ENCODE measurements around the gene SLC2A13.
"Not testable (repeated sequence)": the region's sequence is repeated elsewhere in the genome, so short reads cannot be mapped to it uniquely, and the experiment has no call there.

The SLC2A13 gene

DNA sequence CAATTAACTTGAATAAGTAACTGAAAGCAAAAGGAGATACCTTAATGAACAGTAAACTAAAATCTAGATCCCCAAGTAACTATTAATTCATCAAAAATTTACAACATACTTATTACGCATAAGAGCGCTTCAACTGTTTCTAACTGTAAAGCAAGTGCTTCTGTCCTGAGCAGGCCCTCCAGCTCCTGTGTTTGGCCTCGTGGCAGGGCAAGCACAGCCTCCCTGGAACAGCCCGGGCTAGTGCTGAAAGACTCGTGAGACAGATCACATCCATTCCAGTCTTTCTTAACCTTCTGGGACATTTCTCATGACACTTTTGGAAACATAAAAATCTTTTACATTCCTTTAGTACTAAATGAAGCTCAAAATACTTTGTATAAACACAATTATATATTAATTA lies 307.5 kb downstream of the SLC2A13 start:
- DNase-seq = no peak

DNA sequence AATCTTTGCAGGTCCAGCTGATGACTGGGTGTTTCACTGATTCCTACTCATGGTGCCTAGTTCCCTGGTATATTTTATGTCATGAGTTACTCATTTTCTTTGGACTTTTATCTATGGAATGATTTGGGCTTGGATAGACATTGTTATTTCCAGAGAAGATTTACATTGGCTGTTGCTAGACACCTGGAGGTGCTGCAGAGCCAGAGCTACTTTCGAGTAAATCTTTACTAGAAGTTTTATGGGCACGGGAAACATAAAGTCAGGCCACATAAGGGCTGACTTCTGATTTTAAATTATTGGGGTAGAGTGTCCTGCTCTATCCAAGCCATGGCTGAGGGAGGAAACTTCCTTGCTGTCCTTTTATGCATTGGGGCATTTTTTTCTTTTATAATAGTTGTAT lies 310.4 kb downstream of the SLC2A13 start:
- DNase-seq = no peak

DNA sequence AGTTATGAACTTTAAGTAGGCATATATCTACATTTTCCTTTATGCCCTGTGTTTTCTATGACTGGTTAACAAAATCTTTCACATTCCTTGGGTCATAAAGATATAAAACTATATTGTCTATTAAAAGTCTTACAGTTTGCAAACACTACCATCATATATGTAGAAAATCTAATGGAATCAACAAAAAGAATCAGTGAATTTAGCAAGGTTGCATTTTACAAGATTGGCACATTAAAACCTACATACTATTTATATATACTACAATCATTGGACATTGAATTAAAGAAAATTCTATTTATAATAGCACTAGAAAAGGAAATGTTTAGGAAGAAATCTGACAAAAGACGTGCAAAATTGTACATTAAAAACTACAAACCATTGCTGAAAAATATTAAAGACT lies 312.9 kb downstream of the SLC2A13 start:
- DNase-seq = no peak

DNA sequence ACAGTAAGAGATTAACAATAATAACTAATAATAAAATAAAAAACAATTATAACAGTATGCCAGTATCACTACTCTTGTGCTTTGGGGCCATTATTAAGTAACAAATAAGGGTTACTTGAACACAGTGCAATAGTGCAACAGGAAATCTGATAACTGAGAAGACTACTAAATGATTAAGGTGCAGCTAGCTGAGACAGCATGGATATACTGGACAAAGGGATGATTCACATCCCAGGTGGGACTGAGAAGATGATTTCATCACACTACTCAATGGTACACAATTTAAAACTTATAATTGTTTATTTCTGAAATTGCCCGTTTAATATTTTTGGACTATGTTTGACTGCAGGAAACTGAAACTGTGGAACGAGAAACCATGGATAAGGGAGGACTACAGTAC lies 317.6 kb downstream of the SLC2A13 start:
- DNase-seq = no peak

DNA sequence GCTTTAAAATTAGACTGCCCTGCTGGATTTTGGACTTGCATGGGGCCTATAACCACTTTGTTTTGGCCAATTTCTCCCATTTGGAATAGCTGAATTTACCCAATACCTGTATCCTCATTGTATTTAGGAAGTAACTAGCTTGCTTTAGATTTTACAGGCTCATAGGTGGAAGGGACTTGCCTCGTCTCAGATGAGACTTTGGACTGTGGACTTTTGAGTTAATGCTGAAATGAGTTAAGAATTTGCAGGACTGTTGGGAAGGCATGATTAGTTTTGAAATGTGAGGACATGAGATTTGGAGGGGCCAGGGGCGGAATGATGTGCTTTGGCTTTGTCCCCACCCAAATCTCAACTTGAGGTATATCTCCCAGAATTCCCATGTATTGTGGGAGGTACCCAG lies 320.1 kb downstream of the SLC2A13 start:
- not testable (repeated sequence) for DNase-seq

DNA sequence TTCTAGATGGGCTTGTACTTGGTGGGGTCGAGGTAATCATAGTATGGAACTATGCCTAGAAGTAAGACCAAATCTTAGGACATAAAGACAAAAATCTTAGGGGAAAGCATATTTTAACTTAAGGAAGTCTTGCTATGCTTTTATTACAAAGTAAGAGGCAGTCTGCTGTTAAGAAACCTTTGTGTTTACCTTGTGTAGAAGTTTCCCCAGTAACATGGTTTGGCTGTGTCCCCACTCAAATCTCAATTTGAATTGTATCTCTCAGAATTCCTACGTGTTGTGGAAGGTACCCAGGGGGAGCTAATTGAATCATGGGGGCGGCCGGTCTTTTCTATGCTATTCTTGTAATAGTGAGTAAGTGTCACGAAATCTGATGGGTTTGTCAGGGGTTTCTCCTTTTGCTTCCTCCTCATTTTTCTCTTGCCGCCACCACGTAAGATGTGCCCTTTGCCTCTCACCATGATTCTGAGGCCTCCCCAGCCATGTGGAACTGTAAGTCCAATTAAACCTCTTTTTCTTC lies 323.8 kb downstream of the SLC2A13 start:
- no peak for DNase-seq

DNA sequence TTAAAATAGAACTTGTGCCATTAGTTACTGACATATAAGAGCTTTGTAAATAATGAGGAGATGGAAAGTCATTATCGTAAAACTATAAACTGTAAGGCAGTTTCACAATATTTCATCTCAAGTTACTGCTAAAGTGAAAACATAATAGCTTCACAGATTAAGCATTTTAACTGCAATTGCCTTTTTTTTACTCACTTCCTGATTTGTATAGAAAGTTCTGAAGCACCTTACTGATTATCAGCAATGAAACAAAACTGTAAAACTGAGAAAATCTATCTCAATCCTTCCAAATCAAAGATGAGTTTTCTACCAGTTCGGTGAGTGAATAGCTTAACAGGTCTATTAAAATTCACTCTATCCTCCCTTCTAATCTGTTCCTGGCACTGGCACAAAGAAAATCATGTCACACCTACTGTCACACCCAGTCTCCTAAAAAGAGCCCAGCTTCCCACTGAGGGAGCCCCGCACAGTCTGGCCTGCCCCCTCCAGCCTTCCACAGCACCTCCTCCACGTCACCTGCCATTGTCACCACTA lies 324.9 kb downstream of the SLC2A13 start:
- no peak for DNase-seq

DNA sequence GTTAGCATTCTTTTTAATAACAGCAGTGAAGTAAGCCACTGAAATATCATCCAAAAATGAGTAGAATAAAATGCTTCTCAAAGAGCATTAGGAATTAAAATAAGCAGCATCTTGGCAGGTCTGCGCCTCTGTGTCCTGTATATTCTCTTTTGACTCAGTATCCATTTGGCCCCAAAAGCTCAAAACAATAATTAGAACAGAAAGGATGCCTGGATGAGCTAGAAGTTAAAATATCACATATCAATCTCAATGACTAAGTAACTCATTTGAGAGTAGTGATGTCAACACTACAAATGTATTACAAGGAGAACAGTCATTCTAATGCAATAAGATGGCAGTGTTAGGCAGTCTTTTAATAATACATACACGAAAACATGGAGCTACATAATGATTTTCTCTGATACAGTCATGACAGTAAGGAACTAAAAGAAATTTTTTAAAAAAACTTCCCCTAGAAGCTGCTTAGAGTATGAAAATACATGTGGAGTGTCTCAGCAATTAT lies 325.4 kb downstream of the SLC2A13 start:
- DNase-seq = no peak

DNA sequence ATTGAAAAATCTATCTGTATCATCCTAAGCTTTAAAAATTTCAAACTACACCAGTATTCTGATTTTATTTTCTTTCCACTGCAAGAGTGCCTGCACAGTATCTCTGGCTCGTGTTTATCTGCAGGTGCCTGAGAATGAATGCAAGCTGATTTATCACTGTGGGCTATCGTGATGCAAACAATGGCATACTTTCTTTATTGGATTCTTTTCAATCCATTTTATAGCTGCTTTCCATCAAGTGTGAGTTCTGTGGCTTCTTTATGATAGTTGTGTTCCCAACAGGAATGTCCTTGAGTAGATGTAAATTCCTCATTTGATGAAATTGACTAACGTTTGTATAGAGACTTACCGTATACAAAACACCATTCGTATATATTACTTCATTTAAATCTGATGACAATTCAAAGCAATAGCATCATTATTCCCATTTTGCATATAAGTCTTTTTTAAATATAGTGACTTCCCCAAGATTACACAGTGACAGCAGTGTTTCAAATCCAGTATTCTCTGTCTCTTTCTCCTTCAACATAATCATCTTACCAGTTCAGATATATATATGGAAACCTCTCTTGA lies 326.0 kb downstream of the SLC2A13 start:
- DNase-seq = no peak

DNA sequence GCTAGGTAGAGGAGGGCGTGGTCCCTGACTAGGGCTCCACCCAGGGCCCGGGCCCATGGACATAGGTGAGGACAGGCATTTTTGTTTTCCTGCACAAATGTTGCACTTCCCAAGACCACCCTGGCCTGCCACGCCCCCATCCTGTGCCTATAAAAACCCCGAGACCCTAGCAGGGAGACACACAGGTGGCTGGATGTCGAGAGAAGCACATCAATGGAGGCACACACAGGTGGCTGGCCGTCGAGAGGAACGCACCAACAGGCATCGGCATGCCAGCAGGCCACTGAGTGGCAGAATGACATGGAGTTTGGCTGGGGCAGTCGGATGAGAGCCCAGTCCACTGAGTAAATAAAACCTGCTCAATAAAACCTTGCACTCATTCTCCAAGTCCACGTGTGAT lies 328.4 kb downstream of the SLC2A13 start:
- DNase-seq = no peak

DNA sequence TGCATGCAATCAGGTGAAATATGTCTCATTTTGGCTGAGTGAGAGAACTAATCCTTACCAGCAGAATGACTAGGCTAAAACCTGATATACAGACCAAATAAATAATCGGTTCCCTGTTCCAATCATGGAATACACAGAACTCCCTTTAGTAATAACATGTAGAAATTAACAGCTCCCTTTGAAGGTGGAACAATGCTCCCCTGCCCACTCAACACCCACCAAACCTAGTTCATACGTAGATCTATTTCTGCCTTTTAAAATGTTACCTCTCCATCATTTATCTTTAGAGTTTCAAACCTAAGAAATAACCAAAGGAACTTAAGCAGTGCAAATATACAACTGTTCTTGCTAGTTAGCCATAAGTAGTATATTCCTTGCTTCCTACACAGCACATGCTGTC lies 332.6 kb downstream of the SLC2A13 start:
- DNase-seq = no peak

DNA sequence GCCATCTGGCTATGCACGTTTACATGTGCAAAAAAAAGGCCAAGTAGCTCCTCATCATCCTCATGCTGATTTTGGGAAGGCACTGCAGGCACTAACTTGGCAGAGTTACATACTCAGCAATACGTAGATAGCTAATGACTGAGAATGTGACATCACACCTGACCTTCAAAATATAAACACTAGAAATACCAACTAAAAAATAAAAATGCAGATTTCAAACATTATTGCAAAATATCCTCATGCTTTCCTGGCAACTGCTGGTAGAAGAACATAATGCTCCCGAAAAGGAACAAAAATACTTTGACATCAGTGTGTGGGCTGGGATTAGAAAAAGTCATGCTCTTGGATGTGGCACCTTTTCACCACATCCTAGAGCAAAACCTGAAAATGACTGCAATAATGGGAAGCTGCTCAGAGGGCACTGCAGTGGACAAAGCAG lies 333.0 kb downstream of the SLC2A13 start:
- no peak for DNase-seq

DNA sequence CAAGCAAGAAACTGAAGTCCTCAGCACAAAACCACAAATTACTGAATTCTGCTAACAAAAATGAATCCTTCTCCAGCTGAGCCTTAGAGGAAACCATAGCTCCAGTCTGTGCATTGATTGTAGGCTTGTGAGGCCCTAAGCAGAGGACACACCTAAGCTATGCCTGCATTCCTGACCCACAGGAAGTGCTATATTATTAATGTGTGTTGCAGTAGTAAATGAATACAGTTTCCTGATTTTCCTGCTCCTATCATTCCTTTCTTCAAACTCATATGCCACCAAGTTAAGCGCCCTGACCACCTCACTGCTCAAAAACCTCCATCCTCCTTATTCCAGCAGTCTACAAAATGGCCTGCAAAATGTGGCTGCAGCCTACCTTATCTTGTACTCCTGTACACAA lies 334.4 kb downstream of the SLC2A13 start:
- DNase-seq = no peak

DNA sequence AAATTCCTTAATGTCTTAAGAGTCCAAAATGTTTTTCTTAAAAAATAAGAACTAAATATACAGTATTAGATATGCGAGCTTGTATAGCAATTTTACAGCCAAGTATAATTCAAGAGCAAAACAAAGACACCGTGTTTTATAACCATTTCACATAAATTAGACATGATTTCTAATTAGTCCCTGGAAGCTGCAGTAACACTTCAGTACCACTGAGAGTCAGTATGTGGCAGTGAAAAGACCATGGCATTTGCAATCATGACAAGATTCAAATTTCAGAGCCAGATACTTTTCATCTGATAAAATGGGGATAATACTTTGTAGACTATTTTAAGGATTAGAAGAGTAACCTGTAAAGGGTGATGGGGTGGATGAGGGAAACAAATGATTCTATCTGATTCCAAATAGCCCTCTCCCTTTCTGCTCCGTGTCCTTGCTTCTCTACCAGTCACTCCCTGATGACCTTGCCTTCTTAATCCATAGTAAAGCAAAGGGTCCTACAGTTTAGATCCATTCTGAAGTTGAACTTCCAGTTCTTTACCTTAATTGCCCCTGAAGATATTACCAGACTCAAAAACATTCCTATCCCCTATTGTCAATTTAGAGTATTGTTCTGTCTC lies 340.8 kb downstream of the SLC2A13 start:
- no peak for DNase-seq

DNA sequence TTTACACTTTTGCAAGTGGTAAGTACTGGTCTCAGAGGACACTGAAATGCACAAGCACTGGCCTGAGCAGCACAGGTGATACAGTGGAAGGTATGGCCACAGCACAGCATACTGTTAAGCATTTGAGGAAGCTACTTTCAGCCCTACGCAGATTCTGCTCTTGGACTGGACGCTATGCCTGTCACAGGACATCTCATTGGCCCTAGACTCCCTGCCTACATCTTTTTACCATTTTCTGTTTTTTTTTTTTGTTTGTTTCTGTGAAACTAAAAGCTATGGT lies 342.1 kb downstream of the SLC2A13 start:
- DNase-seq = no peak

DNA sequence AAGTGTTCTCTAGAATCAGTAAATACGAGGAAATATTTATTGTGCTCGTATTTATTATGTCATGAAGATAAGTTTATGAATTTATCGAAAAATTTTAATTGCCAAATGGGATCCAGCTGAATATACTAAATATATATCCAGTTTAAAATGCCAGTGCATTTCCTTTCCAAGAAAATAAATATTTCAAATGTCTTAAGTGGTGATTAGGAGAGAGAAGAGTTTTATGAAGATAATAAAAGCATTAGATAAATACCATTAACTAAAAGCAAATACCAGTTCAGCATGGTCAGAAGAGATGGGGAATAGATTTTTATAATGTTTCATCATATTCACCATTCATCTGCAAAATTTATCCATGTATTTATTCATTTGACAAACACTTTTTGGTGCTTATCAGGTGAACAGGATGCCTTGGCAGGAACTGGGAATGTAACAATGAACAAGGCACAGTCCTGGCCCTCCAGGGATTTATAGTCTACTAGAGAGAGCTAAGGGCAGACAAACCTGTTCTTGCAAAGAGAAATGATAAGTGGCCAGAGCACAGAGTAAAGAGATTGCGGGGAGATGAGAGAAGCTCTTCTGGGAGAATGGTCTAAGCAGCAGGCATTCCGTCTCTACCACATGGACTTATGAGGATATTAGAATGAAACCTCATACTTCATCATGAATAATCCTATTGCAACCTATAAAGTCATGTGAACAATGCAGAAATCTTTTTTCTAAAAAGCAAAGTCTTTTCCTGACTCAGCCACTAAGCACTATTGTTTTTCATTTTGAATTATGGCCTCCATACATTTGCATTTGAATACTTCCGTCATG lies 342.6 kb downstream of the SLC2A13 start:
- no peak for DNase-seq

DNA sequence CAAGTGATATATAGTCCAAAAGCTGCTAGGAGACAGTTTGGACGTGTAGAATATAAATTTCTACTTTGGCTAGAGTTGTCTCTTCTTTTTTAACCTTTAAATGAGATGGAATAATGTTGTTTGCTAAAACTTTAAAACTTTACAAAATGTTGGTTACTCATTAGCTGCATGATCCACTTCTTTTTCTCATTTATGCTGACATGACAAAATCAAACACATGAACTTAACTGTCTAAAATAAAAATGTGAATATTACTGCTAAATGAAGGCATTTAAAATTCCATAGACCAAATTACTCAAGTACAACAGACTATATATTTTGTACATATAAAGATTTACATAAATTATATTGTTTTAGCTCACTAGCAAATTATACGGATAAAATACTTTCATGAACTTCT lies 350.4 kb downstream of the SLC2A13 start:
- DNase-seq = no peak

DNA sequence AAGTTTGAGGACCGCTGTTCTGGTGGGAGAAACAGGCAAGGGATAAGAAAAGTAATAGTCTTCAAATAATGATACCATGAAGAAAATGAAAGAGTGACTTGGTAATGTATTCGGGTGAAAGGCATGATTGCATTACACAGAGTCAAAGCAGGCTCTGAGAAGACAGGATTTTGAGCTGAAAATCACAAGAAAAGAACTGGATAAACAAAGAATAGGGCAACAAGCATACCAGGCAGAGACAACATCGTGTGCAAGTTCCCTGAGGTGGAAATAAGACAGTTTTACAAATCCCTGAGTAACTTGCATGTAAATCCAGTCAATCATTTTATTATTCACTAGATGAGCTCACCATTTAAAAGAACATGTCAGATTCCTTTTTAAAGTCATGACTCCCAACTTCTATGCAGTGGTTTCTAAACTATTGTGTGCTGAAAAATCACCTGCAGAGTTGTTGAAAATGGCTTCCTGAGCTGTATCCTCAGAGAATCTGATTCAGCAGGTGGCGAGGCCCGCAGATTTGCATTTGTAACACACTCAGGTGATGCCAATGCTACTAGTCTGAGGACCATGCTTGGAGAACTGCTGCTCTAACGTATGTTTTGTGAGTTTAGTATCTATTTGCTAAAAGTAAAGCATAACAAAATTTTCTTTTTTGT lies 353.3 kb downstream of the SLC2A13 start:
- DNase-seq = no peak

DNA sequence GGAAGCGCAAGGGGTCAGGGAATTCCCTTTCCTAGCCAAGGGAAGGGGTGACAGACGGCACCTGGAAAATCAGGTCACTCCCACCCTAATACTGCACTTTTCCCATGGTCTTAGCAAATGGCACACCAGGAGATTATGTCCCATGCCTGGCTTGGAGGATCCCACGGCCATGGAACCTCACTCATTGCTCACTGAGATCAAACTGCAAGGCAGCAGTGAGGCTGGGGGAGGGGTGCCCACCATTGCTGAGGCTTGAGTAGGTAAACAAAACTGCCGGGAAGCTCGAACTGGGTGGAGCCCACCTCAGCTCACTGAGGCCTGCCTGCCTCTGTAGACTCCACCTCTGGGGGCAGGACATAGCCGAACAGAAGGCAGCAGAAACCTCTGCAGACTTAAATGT lies 359.7 kb downstream of the SLC2A13 start:
- not testable (repeated sequence) for DNase-seq

DNA sequence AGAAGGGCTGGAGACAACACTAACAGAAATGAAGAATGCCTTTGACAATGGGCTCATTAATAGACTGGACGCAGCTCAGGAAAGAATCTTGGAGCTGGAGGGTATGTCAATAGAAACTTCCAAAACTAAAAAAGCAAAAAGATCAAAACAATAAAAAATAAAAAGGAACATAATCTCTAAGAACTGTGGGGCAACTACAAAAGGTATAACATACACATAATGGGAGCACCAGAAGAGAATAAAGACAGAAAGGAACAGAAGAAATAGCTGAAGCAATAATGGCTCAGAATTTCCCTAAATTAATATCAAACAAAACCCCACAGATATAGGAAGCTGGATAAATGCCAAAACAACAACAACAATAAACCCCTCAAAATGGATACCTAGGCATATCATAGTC lies 362.2 kb downstream of the SLC2A13 start:
- DNase-seq = no peak

DNA sequence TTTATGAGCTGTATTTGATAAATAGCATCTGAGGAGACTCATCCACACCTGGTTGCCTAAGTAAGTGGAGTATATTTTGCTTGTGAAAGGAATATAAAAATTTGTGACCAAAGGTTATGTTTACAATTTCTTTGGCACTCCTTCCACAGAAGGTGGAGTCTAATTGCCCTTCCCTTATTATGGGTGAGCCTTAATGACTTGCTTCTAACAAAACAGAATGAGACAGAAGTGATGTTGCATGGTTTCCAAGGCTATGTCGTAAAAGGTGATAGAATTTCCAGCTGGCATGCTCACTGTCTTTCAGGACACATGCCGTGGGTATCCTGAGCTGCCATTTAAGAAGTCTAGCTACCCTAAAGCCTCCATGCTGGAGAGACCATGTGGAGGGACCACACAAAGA lies 369.5 kb downstream of the SLC2A13 start:
- DNase-seq = no peak

DNA sequence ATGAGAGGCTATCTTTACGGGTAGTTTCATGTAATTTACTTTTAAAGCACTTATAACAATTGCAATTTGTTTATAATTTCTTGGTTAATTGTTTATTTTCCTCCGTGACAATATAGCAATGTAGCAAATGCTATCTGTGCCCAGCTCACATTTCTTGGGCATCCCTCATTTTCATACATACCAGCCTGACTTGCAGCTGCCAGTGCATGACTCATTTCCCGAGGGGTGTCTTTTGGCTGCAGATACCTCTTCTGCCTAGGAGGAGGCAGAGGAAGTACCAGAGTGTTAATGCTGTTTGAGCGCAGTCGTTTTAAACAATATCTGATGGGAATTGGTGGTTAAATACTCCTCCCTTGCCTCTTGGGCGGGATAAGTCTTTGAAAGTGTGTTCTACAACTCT lies 382.1 kb downstream of the SLC2A13 start:
- peak; percentile 62 for DNase-seq

DNA sequence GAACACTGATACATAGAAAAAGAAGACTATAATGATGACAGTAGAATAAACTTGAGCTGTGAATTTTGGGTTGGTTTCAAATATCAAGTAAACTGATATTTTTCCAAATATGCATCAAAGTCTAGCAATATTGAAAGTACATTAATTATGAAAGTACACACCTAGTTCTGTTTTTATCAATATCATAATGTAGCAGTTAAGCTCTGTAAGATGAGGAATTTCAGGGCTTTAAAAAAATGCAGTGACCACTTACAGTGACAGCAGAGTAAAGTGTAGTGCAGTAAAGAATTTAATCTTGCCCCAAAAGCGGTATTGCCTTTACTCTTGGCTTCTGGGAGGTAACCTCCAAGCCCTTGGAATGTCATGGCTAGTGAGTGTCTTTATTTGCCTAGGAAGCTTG lies 383.4 kb downstream of the SLC2A13 start:
- no peak for DNase-seq

Data from left hindlimb (tissue), 1 donor.